GM12892 (cell line): ENCODE data around the gene ARHGAP21.

Experiments
- POLR2A ChIP-seq: IDR thresholded peaks from 2 replicates; pipeline ENCODE4 v1.6.1; 2011; ENCODE audit warnings: low read depth, low read length, control low read depth
- POLR2AphosphoS5 ChIP-seq: IDR thresholded peaks from 2 replicates; pipeline ENCODE4 v1.6.1; 2011; ENCODE audit warnings: low read depth, low read length, control low read depth
- TAF1 ChIP-seq: IDR thresholded peaks from 2 replicates; pipeline ENCODE4 v1.6.1; 2011; ENCODE audit warnings: low read depth, mild to moderate bottlenecking, control low read depth, low read length, borderline replicate concordance

- TF ChIP-seq POLR2A (no peak), POLR2AphosphoS5 (no peak), TAF1 (no peak)
Observed at GRCh38 chr10:24680647-24681524, 42.8 kb downstream of the ARHGAP21 start.
